H1 (cell line): ENCODE data around the gene ADAMTS6. TPM values are rescaled to one million over a fixed set of nuclear protein-coding genes. Genes with fewer than 3 reads are reported as not detected.

ENCODE experiments used
- GTF2F1 ChIP-seq: IDR thresholded peaks from 2 replicates; pipeline ENCODE4 v1.6.1; 2012; ENCODE audit warnings: low read depth, low read length, improper control_type of control experiment, borderline replicate concordance
- PHF8 ChIP-seq: fragments of 200-600 bp; sonication (generic); conservative IDR thresholded peaks from 2 replicates; pipeline ENCODE4 v1.7.1; 2012; ENCODE audit warnings: low read depth, mild to moderate bottlenecking, inconsistent platforms, low read length, moderate library complexity
- SIX5 ChIP-seq: IDR thresholded peaks from 2 replicates; pipeline ENCODE4 v1.6.1; 2011; ENCODE audit warnings: mild to moderate bottlenecking, low read depth, low read length
- polyA plus RNA-seq, 7 experiments: library from polyadenylated mRNA; depleted of rRNA in 3 of 7; stranded (reverse) in 5 of 7; unstranded in 2 of 7; fragments of >200 nt in 5 of 7; fragments of 200-250 nt in 2 of 7; gene quantifications; 1 replicate in 5 of 7; 2 replicates in 1 of 7; 4 replicates in 1 of 7; pipeline versions ENCODE4 v1.2.1 to v1.2.3, GENCODE V29; 2011 to 2013; ENCODE audit warnings: missing spikeins in 2 of 7, mixed read lengths in 2 of 7
- total RNA-seq: library from RNA; stranded (reverse); fragmentation: NEBNext Ultra II Directional; extraction: Animal tissue kit (Norgen Biotek cat#: 25700); gene quantifications from 2 replicates; pipeline ENCODE4 v1.2.1, GENCODE V29; 2021
- TF ChIP-seq, protein P1 (sequence below): fragments of 300-600 bp; sonication (generic); IDR thresholded peaks from 2 replicates; pipeline ENCODE4 v1.7.1; 2012; ENCODE audit warnings: low read length, moderate library complexity, mild to moderate bottlenecking, inconsistent platforms; ENCODE audit not compliant: insufficient replicate concordance

The ADAMTS6 gene
- total and polyA plus RNA-seq, 2 of the 8 experiments (the other 6 are each of a cell fraction or from before 2014, with no cell fraction given): 0.74 to 2.4 TPM

DNA sequence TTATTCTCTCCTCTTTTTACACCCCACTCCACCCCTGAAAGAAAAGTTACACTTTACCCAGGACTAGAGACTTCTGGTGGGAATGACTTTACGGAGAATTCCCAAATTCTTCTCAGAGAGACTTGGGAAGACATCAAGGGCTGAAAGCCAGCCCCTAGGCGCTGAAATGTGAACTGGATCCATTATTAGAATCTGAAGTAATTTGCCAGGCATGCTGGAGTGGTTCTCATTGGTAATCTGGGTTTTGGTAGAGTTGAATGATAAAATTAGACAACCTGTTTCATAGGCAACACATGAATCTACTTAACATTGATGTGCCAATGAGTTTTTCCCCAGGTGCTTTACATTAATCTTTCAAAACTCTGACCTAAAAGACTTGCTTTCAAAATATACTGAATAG lies 324.8 kb downstream of the ADAMTS6 start (continued):
- TF ChIP-seq, protein P1, sequence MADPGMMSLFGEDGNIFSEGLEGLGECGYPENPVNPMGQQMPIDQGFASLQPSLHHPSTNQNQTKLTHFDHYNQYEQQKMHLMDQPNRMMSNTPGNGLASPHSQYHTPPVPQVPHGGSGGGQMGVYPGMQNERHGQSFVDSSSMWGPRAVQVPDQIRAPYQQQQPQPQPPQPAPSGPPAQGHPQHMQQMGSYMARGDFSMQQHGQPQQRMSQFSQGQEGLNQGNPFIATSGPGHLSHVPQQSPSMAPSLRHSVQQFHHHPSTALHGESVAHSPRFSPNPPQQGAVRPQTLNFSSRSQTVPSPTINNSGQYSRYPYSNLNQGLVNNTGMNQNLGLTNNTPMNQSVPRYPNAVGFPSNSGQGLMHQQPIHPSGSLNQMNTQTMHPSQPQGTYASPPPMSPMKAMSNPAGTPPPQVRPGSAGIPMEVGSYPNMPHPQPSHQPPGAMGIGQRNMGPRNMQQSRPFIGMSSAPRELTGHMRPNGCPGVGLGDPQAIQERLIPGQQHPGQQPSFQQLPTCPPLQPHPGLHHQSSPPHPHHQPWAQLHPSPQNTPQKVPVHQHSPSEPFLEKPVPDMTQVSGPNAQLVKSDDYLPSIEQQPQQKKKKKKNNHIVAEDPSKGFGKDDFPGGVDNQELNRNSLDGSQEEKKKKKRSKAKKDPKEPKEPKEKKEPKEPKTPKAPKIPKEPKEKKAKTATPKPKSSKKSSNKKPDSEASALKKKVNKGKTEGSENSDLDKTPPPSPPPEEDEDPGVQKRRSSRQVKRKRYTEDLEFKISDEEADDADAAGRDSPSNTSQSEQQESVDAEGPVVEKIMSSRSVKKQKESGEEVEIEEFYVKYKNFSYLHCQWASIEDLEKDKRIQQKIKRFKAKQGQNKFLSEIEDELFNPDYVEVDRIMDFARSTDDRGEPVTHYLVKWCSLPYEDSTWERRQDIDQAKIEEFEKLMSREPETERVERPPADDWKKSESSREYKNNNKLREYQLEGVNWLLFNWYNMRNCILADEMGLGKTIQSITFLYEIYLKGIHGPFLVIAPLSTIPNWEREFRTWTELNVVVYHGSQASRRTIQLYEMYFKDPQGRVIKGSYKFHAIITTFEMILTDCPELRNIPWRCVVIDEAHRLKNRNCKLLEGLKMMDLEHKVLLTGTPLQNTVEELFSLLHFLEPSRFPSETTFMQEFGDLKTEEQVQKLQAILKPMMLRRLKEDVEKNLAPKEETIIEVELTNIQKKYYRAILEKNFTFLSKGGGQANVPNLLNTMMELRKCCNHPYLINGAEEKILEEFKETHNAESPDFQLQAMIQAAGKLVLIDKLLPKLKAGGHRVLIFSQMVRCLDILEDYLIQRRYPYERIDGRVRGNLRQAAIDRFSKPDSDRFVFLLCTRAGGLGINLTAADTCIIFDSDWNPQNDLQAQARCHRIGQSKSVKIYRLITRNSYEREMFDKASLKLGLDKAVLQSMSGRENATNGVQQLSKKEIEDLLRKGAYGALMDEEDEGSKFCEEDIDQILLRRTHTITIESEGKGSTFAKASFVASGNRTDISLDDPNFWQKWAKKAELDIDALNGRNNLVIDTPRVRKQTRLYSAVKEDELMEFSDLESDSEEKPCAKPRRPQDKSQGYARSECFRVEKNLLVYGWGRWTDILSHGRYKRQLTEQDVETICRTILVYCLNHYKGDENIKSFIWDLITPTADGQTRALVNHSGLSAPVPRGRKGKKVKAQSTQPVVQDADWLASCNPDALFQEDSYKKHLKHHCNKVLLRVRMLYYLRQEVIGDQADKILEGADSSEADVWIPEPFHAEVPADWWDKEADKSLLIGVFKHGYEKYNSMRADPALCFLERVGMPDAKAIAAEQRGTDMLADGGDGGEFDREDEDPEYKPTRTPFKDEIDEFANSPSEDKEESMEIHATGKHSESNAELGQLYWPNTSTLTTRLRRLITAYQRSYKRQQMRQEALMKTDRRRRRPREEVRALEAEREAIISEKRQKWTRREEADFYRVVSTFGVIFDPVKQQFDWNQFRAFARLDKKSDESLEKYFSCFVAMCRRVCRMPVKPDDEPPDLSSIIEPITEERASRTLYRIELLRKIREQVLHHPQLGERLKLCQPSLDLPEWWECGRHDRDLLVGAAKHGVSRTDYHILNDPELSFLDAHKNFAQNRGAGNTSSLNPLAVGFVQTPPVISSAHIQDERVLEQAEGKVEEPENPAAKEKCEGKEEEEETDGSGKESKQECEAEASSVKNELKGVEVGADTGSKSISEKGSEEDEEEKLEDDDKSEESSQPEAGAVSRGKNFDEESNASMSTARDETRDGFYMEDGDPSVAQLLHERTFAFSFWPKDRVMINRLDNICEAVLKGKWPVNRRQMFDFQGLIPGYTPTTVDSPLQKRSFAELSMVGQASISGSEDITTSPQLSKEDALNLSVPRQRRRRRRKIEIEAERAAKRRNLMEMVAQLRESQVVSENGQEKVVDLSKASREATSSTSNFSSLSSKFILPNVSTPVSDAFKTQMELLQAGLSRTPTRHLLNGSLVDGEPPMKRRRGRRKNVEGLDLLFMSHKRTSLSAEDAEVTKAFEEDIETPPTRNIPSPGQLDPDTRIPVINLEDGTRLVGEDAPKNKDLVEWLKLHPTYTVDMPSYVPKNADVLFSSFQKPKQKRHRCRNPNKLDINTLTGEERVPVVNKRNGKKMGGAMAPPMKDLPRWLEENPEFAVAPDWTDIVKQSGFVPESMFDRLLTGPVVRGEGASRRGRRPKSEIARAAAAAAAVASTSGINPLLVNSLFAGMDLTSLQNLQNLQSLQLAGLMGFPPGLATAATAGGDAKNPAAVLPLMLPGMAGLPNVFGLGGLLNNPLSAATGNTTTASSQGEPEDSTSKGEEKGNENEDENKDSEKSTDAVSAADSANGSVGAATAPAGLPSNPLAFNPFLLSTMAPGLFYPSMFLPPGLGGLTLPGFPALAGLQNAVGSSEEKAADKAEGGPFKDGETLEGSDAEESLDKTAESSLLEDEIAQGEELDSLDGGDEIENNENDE: no peak
- no peak for TF ChIP-seq SIX5
- no peak for TF ChIP-seq GTF2F1
- no peak for TF ChIP-seq PHF8
